Activated effector memory CD4-positive, alpha-beta T cell treated with anti-CD3 and anti-CD28 coated beads, Interleukin-2, amount 50 U/mL, for 16 hours (primary cell): ENCODE measurements around the gene NIPA2.

ENCODE experiments used
- DNase-seq: peaks from one replicate; pipeline ENCODE4 v3.0.0-alpha.2; 2020

The NIPA2 gene

GRCh38 chr15:22839046-22839695, 705 bp downstream of the NIPA2 start:
- DNase-seq = no peak

GRCh38 chr15:22844421-22845288, 6.2 kb downstream of the NIPA2 start:
- DNase-seq = no peak

- no peak for DNase-seq
These were observed 6.9 kb downstream of the NIPA2 start for GRCh38 chr15:22845289-22845900.

GRCh38 chr15:22846073-22846472, 7.6 kb downstream of the NIPA2 start:
- no peak for DNase-seq

GRCh38 chr15:22850055-22850454, 11.6 kb downstream of the NIPA2 start:
- DNase-seq = no peak

- DNase-seq = no peak
These were observed 13.0 kb downstream of the NIPA2 start for GRCh38 chr15:22851513-22851912.

GRCh38 chr15:22855791-22856190, 17.3 kb downstream of the NIPA2 start:
- no peak for DNase-seq

GRCh38 chr15:22856659-22857058, 18.2 kb downstream of the NIPA2 start:
- DNase-seq = no peak

GRCh38 chr15:22861161-22861560, 22.7 kb downstream of the NIPA2 start:
- no peak for DNase-seq

GRCh38 chr15:22863356-22863755, 24.9 kb downstream of the NIPA2 start:
- DNase-seq = no peak

GRCh38 chr15:22866079-22866478, 27.6 kb downstream of the NIPA2 start:
- DNase-seq = peak; percentile 34

- DNase-seq = no peak
These were observed 29.4 kb downstream of the NIPA2 start for GRCh38 chr15:22867886-22868285.

- no peak for DNase-seq
These were observed 30.0 kb downstream of the NIPA2 start for GRCh38 chr15:22868495-22868894.

GRCh38 chr15:22868928-22869327, 30.5 kb downstream of the NIPA2 start:
- DNase-seq = no peak

- no peak for DNase-seq
These were observed 31.4 kb downstream of the NIPA2 start for GRCh38 chr15:22869856-22870255.

- no peak for DNase-seq
These were observed 32.4 kb downstream of the NIPA2 start for GRCh38 chr15:22870865-22871264.

GRCh38 chr15:22871481-22872086, 33.1 kb downstream of the NIPA2 start:
- no peak for DNase-seq

- no peak for DNase-seq
These were observed 34.7 kb downstream of the NIPA2 start for GRCh38 chr15:22872936-22873701.

- DNase-seq = no peak
These were observed 35.4 kb downstream of the NIPA2 start for GRCh38 chr15:22873841-22874240.

- no peak for DNase-seq
These were observed 35.8 kb downstream of the NIPA2 start for GRCh38 chr15:22874256-22874655.

GRCh38 chr15:22874966-22875365, 36.5 kb downstream of the NIPA2 start:
- DNase-seq = no peak

- no peak for DNase-seq
These were observed 38.7 kb downstream of the NIPA2 start for GRCh38 chr15:22877117-22877516.

- no peak for DNase-seq
These were observed 39.1 kb downstream of the NIPA2 start for GRCh38 chr15:22877607-22878006.
